Nephron progenitor cell (in vitro differentiated cells): ENCODE data around the gene LBP.

ENCODE experiments used
- DNase-seq: peaks from one replicate; pipeline ENCODE4 v3.0.0; 2021
- H3K27ac Mint-ChIP-seq: 2 replicates; pipeline ENCODE4 v1.8.0; 2021; ENCODE audit warnings: mild to moderate bottlenecking, moderate library complexity, mixed read lengths
- H3K27me3 Mint-ChIP-seq: 2 replicates; pipeline ENCODE4 v1.8.0; 2021; ENCODE audit warnings: mild to moderate bottlenecking, low read depth, mixed read lengths; ENCODE audit not compliant: poor library complexity
- H3K36me3 Mint-ChIP-seq: 2 replicates; pipeline ENCODE4 v1.8.0; 2021; ENCODE audit warnings: low read depth, mixed read lengths
- H3K4me1 Mint-ChIP-seq: 2 replicates; pipeline ENCODE4 v1.8.0; 2021; ENCODE audit warnings: mixed read lengths
- H3K4me3 Mint-ChIP-seq: 2 replicates; pipeline ENCODE4 v1.8.0; 2021; ENCODE audit warnings: mild to moderate bottlenecking, moderate library complexity, mixed read lengths
- H3K9me3 Mint-ChIP-seq: 2 replicates; pipeline ENCODE4 v1.8.0; 2021; ENCODE audit warnings: mild to moderate bottlenecking, moderate library complexity, mixed read lengths
- CTCF ChIP-seq: fragments of 200-600 bp; sonication (generic); IDR thresholded peaks from 2 replicates; pipeline ENCODE4 v1.5.0; 2021; ENCODE audit warnings: antibody characterized with exemption

LBP gene

DNA sequence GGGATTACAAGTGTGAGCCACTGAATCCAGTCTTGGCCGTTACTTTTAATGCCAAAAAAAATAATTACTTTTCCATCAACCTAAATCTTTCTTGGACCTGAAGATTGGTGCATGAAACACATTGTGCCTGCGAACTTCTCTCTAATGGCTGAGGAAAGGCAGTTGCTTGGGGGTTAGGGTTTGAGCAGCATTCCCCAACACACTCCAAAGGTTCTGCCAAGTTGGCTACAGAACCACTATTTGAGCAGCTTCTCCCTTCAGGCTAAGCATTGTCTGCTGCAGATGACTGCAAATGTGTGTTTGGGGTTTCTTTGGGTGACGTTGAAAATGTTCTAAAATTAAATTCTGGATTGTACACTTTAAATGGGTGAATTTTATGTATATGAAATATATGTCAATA is 6.3 kb upstream of the LBP start:
- Mint-ChIP-seq H3K27me3 (peaks cover 6% of the 10 kb centered on the region), H3K36me3 (no peaks in the 10 kb centered on the region), H3K9me3 (peaks cover 8% of the 10 kb centered on the region), H3K4me3 (no peak overlapping the region), H3K27ac (no peak overlapping the region), H3K4me1 (peaks cover 44% of the 10 kb centered on the region)
- DNase-seq = no peak
- TF ChIP-seq CTCF = no peak

DNA sequence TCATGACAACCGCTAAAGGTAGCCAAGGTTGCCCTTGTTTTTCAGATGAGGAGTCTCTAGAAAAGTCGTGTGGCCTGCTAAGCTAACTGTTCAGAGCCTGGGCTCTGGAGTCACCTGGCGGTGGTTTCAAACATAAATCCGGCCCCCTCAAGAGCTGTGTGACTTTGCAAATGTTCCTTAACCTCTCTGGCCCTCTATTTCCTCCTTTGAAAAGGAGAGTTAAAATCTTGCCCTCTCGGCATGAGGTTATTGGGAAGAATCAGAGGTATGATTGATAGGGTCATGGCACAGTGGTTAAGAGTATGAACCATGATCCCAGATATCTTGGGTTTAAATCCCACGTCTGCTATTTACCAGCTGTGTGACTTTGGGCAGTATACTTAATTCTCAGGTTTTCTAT is 5.6 kb upstream of the LBP start:
- no peak for DNase-seq

GRCh38 chr20:38342216-38342615 is 4.1 kb upstream of the LBP start:
- peaks cover 8% of the 10 kb centered on the region for H3K9me3 Mint-ChIP-seq
- no peak for DNase-seq
- no peak overlapping the region for H3K4me3 Mint-ChIP-seq
- TF ChIP-seq CTCF = no peak
- no peaks in the 10 kb centered on the region for H3K36me3 Mint-ChIP-seq
- peaks cover 33% of the 10 kb centered on the region for H3K4me1 Mint-ChIP-seq
- peaks cover 6% of the 10 kb centered on the region for H3K27me3 Mint-ChIP-seq
- H3K27ac Mint-ChIP-seq = no peak overlapping the region

More for the DNA sequence above, 5.6 kb upstream of the LBP start:
- H3K36me3 Mint-ChIP-seq = no peaks in the 10 kb centered on the region
- H3K4me1 Mint-ChIP-seq = peaks cover 44% of the 10 kb centered on the region
- H3K27ac Mint-ChIP-seq = no peak overlapping the region
- peaks cover 8% of the 10 kb centered on the region for H3K9me3 Mint-ChIP-seq
- no peak for TF ChIP-seq CTCF
- H3K4me3 Mint-ChIP-seq = no peak overlapping the region
- H3K27me3 Mint-ChIP-seq = peaks cover 6% of the 10 kb centered on the region

GRCh38 chr20:38342713-38343310 is 3.5 kb upstream of the LBP start:
- peaks cover 6% of the 10 kb centered on the region for H3K27me3 Mint-ChIP-seq
- no peak overlapping the region for H3K4me3 Mint-ChIP-seq
- H3K4me1 Mint-ChIP-seq = peaks cover 32% of the 10 kb centered on the region
- no peak for TF ChIP-seq CTCF
- no peak for DNase-seq
- peaks cover 4% of the 10 kb centered on the region for H3K9me3 Mint-ChIP-seq
- H3K27ac Mint-ChIP-seq = no peak overlapping the region
- no peaks in the 10 kb centered on the region for H3K36me3 Mint-ChIP-seq

DNA sequence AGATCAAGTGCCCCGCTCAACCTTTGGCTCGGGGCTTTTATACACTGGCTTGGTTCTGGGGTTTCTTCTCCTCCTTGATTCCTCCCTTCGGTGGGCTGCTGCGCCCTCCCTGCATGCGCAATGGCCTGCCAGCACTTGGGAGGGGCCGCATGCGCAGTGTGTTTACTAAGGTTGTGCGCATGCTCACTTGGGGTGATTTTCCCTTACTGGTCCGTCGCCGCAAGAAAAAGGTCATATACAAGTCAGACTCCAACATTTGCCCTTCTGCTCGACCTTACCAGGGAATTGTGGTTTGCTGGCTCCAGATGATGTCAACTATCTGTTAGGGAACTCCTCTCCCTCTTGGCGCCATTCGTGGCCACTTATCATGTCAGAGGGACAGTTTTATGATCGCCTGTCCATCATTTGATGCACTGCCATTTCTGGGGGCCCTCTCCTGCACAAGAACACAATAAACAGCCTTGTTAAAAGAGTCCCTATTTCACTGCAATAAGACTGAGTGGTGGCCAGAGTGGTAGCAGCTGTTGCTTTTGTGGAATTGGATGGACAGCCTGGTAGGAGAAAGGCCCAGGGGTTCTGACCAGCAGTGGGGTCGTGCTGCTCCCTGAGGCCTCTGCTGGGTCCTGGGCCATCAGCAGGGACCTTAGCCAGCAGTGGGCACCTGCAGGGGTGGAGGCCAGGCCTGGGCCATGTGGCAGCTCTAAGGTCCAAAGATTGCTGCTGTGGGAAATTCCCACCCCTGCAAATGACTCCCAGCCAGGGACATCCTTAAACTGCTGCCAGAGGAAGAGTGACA is 2.8 kb upstream of the LBP start:
- peak overlapping the region; percentile 65 for H3K27ac Mint-ChIP-seq
- peaks cover 32% of the 10 kb centered on the region for H3K4me1 Mint-ChIP-seq
- no peaks in the 10 kb centered on the region for H3K36me3 Mint-ChIP-seq
- H3K9me3 Mint-ChIP-seq = no peaks in the 10 kb centered on the region
- peaks cover 7% of the 10 kb centered on the region for H3K27me3 Mint-ChIP-seq
- no peak overlapping the region for H3K4me3 Mint-ChIP-seq
- TF ChIP-seq CTCF = no peak
- no peak for DNase-seq
